GM13977 (cell line): ENCODE measurements around the gene LMBRD1.

Source experiments
- DNase-seq: peaks from one replicate; pipeline ENCODE4 v3.0.0; 2012; ENCODE audit warnings: low spot score
- CTCF ChIP-seq: IDR thresholded peaks from 2 replicates; pipeline ENCODE4 v1.5.1; 2012; ENCODE audit warnings: mild to moderate bottlenecking, control low read depth; ENCODE audit not compliant: insufficient read depth; ENCODE audit errors: extremely low read depth, missing control alignments
- in situ Hi-C: fragments of 300-500 bp; cut with MboI; formaldehyde crosslinking; loops from one replicate; pipeline ENCODE4 v1.12.0; 2022; ENCODE audit warnings: low sequenced_read_pairs, low pct_unique_long_range_greater_than_20kb, mixed read lengths, inconsistent platforms; ENCODE audit not compliant: unreplicated experiment

Gene LMBRD1

GRCh38 chr6:69817358-69817757 is 20.5 kb upstream of the LMBRD1 start:
- in situ Hi-C loops: no loop called here
- no peak for TF ChIP-seq CTCF

GRCh38 chr6:69816569-69816968 is 19.8 kb upstream of the LMBRD1 start:
- no peak for TF ChIP-seq CTCF
- in situ Hi-C loops: no loop called here
- DNase-seq: no peak

More at GRCh38 chr6:69817358-69817757, 20.5 kb upstream of the LMBRD1 start:
- DNase-seq: no peak

GRCh38 chr6:69816026-69816425 is 19.2 kb upstream of the LMBRD1 start:
- TF ChIP-seq CTCF: no peak
- in situ Hi-C loops: no loop called here
- no peak for DNase-seq

- no peak for DNase-seq
- in situ Hi-C loops: no loop called here
- no peak for TF ChIP-seq CTCF
These were observed 16.7 kb upstream of the LMBRD1 start for GRCh38 chr6:69813508-69813907.

- no peak for TF ChIP-seq CTCF
- in situ Hi-C loops: no loop called here
- no peak for DNase-seq
These were observed 16.1 kb upstream of the LMBRD1 start for GRCh38 chr6:69812746-69813427.

GRCh38 chr6:69802995-69803394 is 6.2 kb upstream of the LMBRD1 start:
- in situ Hi-C loops: no loop called here
- no peak for TF ChIP-seq CTCF
- no peak for DNase-seq

GRCh38 chr6:69801711-69802110 is 4.9 kb upstream of the LMBRD1 start:
- DNase-seq: no peak
- in situ Hi-C loops: no loop called here
- no peak for TF ChIP-seq CTCF
